HCT116 (cell line): ENCODE measurements around the gene ASIC3. TPM values are rescaled to one million over a fixed set of nuclear protein-coding genes. Genes with fewer than 3 reads are reported as not detected.

ENCODE experiments used
- ATAC-seq: fragments of 200-7000 bp; cut with Tn5 transposase; 2 replicates; pipeline ENCODE4 v1.9.1; 2020; ENCODE audit warnings: mild to moderate bottlenecking, moderate library complexity
- BruUV-seq: library from RNA; stranded (reverse); fragments of 400-500 nt; replicated peaks from 2 replicates; lab custom pipeline; 2021; lab: Mats Ljungman, UMichigan
- CTCF ChIA-PET: fragments of 300-600 bp; sonication (Branson Sonifier 250); formaldehyde crosslinking; loops from one replicate; lab custom pipeline; 2021; ENCODE audit warnings: antibody characterized with exemption; lab: Charles Lee
- POLR2A ChIA-PET: fragments of 300-600, 350-600 bp; sonication (Branson Sonifier 250); formaldehyde crosslinking; loops from one replicate; lab custom pipeline; 2021; ENCODE audit warnings: antibody characterized with exemption; lab: Charles Lee
- RAD21 ChIA-PET, 2 experiments: fragments of 300-600 bp; sonication (Branson Sonifier 250); formaldehyde crosslinking; loops; one replicate each; lab custom pipeline; 2023; ENCODE audit warnings: low total read pairs in 2 of 2; ENCODE audit not compliant: uncharacterized antibody in 2 of 2, unreplicated experiment in 2 of 2, low non-redundant PET in 1 of 2; lab: Charles Lee
- DNase-seq: peaks from one replicate; pipeline ENCODE4 v3.0.0-alpha.2; 2010; ENCODE audit warnings: low read depth, low spot score
- H2AFZ ChIP-seq: fragments of 200-600 bp; shearing (Covaris generic), sonication (generic); 2 replicates; pipeline ENCODE4 v1.6.1; 2017; ENCODE audit warnings: low read depth, mixed run types, mixed read lengths, antibody characterized with exemption, low read length; ENCODE audit not compliant: poor library complexity, severe bottlenecking
- H3K27ac ChIP-seq: 2 replicates; pipeline ENCODE4 v1.5.1; 2012; ENCODE audit warnings: low read depth, low read length
- H3K27me3 ChIP-seq: fragments of 200-600 bp; sonication (generic); 2 replicates; pipeline ENCODE4 v1.6.1; 2016; ENCODE audit warnings: mixed run types, low read length, mixed read lengths; ENCODE audit not compliant: insufficient read depth
- H3K36me3 ChIP-seq, 2 experiments: fragments of 200-500 bp in 1 of 2; fragments of 200-600 bp in 1 of 2; sonication (Bioruptor generic) in 1 of 2; sonication (generic) in 1 of 2; 2 replicates each; pipeline versions ENCODE4 v1.5.1 to v1.6.1; 2014 to 2016; ENCODE audit warnings: low read length in 2 of 2, inconsistent platforms in 1 of 2, mixed read lengths in 1 of 2, mixed run types in 1 of 2; ENCODE audit not compliant: insufficient read depth in 2 of 2, control insufficient read depth in 1 of 2
- H3K4me1 ChIP-seq, 2 experiments: fragments of 200-600 bp in 1 of 2; sonication (generic) in 1 of 2; 2 replicates each; pipeline versions ENCODE4 v1.5.1 to v1.6.1; 2012 to 2017; ENCODE audit warnings: low read length in 2 of 2, inconsistent platforms in 1 of 2, mild to moderate bottlenecking in 1 of 2, mixed read lengths in 1 of 2, mixed run types in 1 of 2, moderate library complexity in 1 of 2; ENCODE audit not compliant: insufficient read depth in 2 of 2, control insufficient read depth in 1 of 2
- H3K4me2 ChIP-seq: fragments of 200-600 bp; sonication (generic); 2 replicates; pipeline ENCODE4 v1.6.1; 2017; ENCODE audit warnings: mixed run types, low read length, mixed read lengths
- H3K4me3 ChIP-seq, 2 experiments: fragments of 200-600 bp in 1 of 2; sonication (generic) in 1 of 2; replicated peaks in 1 of 2; 2 replicates each; pipeline ENCODE4 v1.5.1; 2011 to 2016; ENCODE audit warnings: low read length in 2 of 2, control low read depth in 1 of 2, low read depth in 1 of 2, mild to moderate bottlenecking in 1 of 2, mixed read lengths in 1 of 2, mixed run types in 1 of 2
- H3K79me2 ChIP-seq: fragments of 200-600 bp; sonication (generic); 2 replicates; pipeline ENCODE4 v1.6.1; 2017; ENCODE audit warnings: mild to moderate bottlenecking, mixed run types, low read length, moderate library complexity, mixed read lengths; ENCODE audit not compliant: insufficient read depth
- H3K9ac ChIP-seq: fragments of 200-600 bp; sonication (generic); 2 replicates; pipeline ENCODE4 v1.6.1; 2016; ENCODE audit warnings: low read length, mixed read lengths
- H3K9me2 ChIP-seq: fragments of 200-600 bp; sonication (generic), shearing (Covaris generic); 2 replicates; pipeline ENCODE4 v1.6.1; 2017; ENCODE audit warnings: mixed run types, mild to moderate bottlenecking, moderate library complexity; ENCODE audit not compliant: insufficient read depth
- H3K9me3 ChIP-seq, 2 experiments: fragments of 200-500 bp in 1 of 2; fragments of 200-600 bp in 1 of 2; sonication (Bioruptor generic) in 1 of 2; sonication (generic) in 1 of 2; 2 replicates each; pipeline ENCODE4 v1.6.1; 2014 to 2017; ENCODE audit warnings: low read length in 2 of 2, mixed read lengths in 2 of 2, inconsistent platforms in 1 of 2, low read depth in 1 of 2, mild to moderate bottlenecking in 1 of 2, mixed run types in 1 of 2, moderate library complexity in 1 of 2; ENCODE audit not compliant: control insufficient read depth in 1 of 2, insufficient read depth in 1 of 2
- H4K20me1 ChIP-seq: fragments of 200-600 bp; sonication (generic), shearing (Covaris generic); 2 replicates; pipeline ENCODE4 v1.6.1; 2017; ENCODE audit warnings: mixed run types, mild to moderate bottlenecking, moderate library complexity; ENCODE audit not compliant: insufficient read depth
- ATF3 ChIP-seq: IDR thresholded peaks from 2 replicates; pipeline ENCODE4 v1.6.1; 2012
- CEBPB ChIP-seq: IDR thresholded peaks from 2 replicates; pipeline ENCODE4 v1.6.1; 2012; ENCODE audit warnings: low read depth
- CTCF ChIP-seq, 3 experiments: fragments of 200-600 bp in 1 of 3; sonication (generic) in 1 of 3; IDR thresholded peaks in 2 of 3; conservative IDR thresholded peaks in 1 of 3; 2 replicates each; pipeline ENCODE4 v1.5.1; 2012 to 2017; ENCODE audit warnings: low read depth in 2 of 3, low read length in 2 of 3, antibody characterized with exemption in 1 of 3, borderline replicate concordance in 1 of 3, control low read depth in 1 of 3, mild to moderate bottlenecking in 1 of 3, mixed read lengths in 1 of 3, mixed run types in 1 of 3, moderate library complexity in 1 of 3; ENCODE audit not compliant: insufficient read depth in 1 of 3
- EGR1 ChIP-seq: IDR thresholded peaks from 2 replicates; pipeline ENCODE4 v1.6.1; 2012; ENCODE audit warnings: low read depth
- ELF1 ChIP-seq: IDR thresholded peaks from 2 replicates; pipeline ENCODE4 v1.6.1; 2012; ENCODE audit warnings: low read depth, borderline replicate concordance
- EZH2 ChIP-seq: fragments of 200-600 bp; sonication (generic); IDR thresholded peaks from 2 replicates; pipeline ENCODE4 v1.6.1; 2017; ENCODE audit warnings: antibody characterized with exemption, mixed run types
- JUND ChIP-seq: IDR thresholded peaks from 2 replicates; pipeline ENCODE4 v1.6.1; 2012
- POLR2A ChIP-seq: IDR thresholded peaks from 2 replicates; pipeline ENCODE4 v1.7.0; 2011; ENCODE audit warnings: borderline replicate concordance; ENCODE audit not compliant: insufficient read depth, insufficient read length; ENCODE audit errors: extremely low read depth
- POLR2AphosphoS5 ChIP-seq: IDR thresholded peaks from 2 replicates; pipeline ENCODE4 v1.6.1; 2011; ENCODE audit warnings: mild to moderate bottlenecking, low read depth, low read length, moderate library complexity
- RAD21 ChIP-seq: IDR thresholded peaks from 2 replicates; pipeline ENCODE4 v1.6.1; 2012; ENCODE audit warnings: low read depth, mild to moderate bottlenecking
- REST ChIP-seq: IDR thresholded peaks from 2 replicates; pipeline ENCODE4 v1.6.1; 2012; ENCODE audit warnings: low read depth
- SRF ChIP-seq: IDR thresholded peaks from 2 replicates; pipeline ENCODE4 v1.6.1; 2012; ENCODE audit warnings: low read depth
- ZFX ChIP-seq: fragments of 450-650 bp; IDR thresholded peaks from 2 replicates; pipeline ENCODE4 v1.6.1; 2017
- ZNF274 ChIP-seq: fragments of 200-500 bp; sonication (Bioruptor generic); IDR thresholded peaks from 2 replicates; pipeline ENCODE4 v1.6.1; 2014; ENCODE audit warnings: mild to moderate bottlenecking, low read depth, low read length, inconsistent platforms
- intact Hi-C: fragments of 100-400 bp; cut with micrococcal nuclease; formaldehyde crosslinking; loops from 2 replicates; pipeline ENCODE4 v1.10.0; 2022
- total RNA-seq: library from RNA; stranded (reverse); gene quantifications from one replicate; pipeline ENCODE4 v1.2.1, GENCODE V29; 2021; ENCODE audit not compliant: unreplicated experiment

Gene ASIC3
- total RNA-seq, 1 experiment from 2014 or later = 4.4 TPM

- Histone ChIP-seq H3K9ac (no peak overlapping the region), H3K27me3 (no peaks in the 10 kb centered on the region), H3K9me2 (no peaks in the 10 kb centered on the region), H3K36me3 (peaks cover 3 to 10% of the 10 kb centered on the region in 2 experiments; a peak in 2 of 4 replicates), H3K4me2 (no peak overlapping the region), H4K20me1 (no peaks in the 10 kb centered on the region), H3K79me2 (peaks cover 6% of the 10 kb centered on the region), H2AFZ (no peak overlapping the region), H3K4me3 (no peak overlapping the region), H3K27ac (no peak overlapping the region), H3K4me1 (peaks cover 12 to 20% of the 10 kb centered on the region in 2 experiments), H3K9me3 (no peaks in the 10 kb centered on the region)
- no peak for DNase-seq
- ChIA-PET CTCF (no interaction called here), RAD21 (no interaction called here), POLR2A (no interaction called here)
- TF ChIP-seq POLR2AphosphoS5 = no peak
- intact Hi-C loops = no loop called here
- no peak for ATAC-seq
- BruUV-seq = no TSS peak
These were observed 13.9 kb upstream of the ASIC3 start for GRCh38 chr7:151034312-151035025.

- Histone ChIP-seq H4K20me1 (no peaks in the 10 kb centered on the region), H3K9ac (no peak overlapping the region), H2AFZ (no peak overlapping the region), H3K4me1 (peaks cover 16 to 23% of the 10 kb centered on the region in 2 experiments), H3K9me3 (no peaks in the 10 kb centered on the region), H3K4me3 (no peak overlapping the region), H3K4me2 (no peak overlapping the region), H3K9me2 (no peaks in the 10 kb centered on the region), H3K27me3 (no peaks in the 10 kb centered on the region), H3K36me3 (peaks cover 3 to 10% of the 10 kb centered on the region in 2 experiments; a peak in 2 of 4 replicates), H3K79me2 (no peaks in the 10 kb centered on the region), H3K27ac (no peak overlapping the region)
- ChIA-PET POLR2A (no interaction called here), RAD21 (no interaction called here), CTCF (no interaction called here)
- no peak for ATAC-seq
- no peak for DNase-seq
- intact Hi-C loops = no loop called here
- no TSS peak for BruUV-seq
- TF ChIP-seq RAD21 = no peak
- no peak for TF ChIP-seq ATF3
- TF ChIP-seq POLR2A = no peak
- TF ChIP-seq SRF = no peak
- TF ChIP-seq EZH2 = no peak
- TF ChIP-seq REST = no peak
- TF ChIP-seq JUND = no peak
- TF ChIP-seq EGR1 = no peak
- no peak for TF ChIP-seq ZNF274
- no peak for TF ChIP-seq CTCF (IDR thresholded peaks at IDR 0.05 in 2 of 3, conservative IDR thresholded peaks at IDR 0.05 in 1 of 3; ENCODE audit: borderline replicate concordance in 1 of 3, insufficient read depth in 1 of 3, low read depth in 2 of 3, low read length in 2 of 3)
- no peak for TF ChIP-seq ELF1
- TF ChIP-seq CEBPB = no peak
- no peak for TF ChIP-seq ZFX
These were observed 13.2 kb upstream of the ASIC3 start for GRCh38 chr7:151035026-151035717.
